ENCODE results near the gene VSX2. TPM values are rescaled to one million over a fixed set of nuclear protein-coding genes. Genes with fewer than 3 reads are reported as not detected.

Gene VSX2
- total RNA-seq, 1 donor, result not detected

- DNase-seq (ENCODE audit: low read depth), result no peak
- TF ChIP-seq, protein P1, sequence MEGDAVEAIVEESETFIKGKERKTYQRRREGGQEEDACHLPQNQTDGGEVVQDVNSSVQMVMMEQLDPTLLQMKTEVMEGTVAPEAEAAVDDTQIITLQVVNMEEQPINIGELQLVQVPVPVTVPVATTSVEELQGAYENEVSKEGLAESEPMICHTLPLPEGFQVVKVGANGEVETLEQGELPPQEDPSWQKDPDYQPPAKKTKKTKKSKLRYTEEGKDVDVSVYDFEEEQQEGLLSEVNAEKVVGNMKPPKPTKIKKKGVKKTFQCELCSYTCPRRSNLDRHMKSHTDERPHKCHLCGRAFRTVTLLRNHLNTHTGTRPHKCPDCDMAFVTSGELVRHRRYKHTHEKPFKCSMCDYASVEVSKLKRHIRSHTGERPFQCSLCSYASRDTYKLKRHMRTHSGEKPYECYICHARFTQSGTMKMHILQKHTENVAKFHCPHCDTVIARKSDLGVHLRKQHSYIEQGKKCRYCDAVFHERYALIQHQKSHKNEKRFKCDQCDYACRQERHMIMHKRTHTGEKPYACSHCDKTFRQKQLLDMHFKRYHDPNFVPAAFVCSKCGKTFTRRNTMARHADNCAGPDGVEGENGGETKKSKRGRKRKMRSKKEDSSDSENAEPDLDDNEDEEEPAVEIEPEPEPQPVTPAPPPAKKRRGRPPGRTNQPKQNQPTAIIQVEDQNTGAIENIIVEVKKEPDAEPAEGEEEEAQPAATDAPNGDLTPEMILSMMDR (IDR thresholded peaks at IDR 0.05; ENCODE audit: insufficient read depth, low read length), result no peak
- H3K4me3 ChIP-seq (ENCODE audit: low read depth, low read length), result no peak overlapping the region
Measured at GRCh38 chr14:74203639-74204038, 35.6 kb upstream of the VSX2 start.

DNA sequence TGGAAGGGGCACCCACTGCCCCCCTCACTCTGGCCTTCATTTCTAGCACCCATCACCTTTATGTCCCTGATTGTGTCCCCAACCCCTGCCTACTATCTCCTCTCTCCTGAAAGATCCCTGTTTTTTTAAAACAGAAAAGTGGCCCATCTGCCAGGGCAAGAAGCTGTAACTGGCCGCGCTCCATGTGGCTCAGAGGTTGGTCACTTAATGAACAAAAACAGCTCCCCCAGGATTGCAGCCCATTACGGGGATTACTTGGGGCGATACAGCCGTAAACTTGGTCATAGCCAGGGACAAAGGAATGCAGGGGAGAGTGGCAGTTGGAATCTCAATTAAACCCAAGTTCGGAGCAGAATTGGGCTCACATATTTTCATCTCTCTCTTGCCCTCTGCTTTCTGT lies 34.8 kb upstream of the VSX2 start:
- TF ChIP-seq, protein P1 (IDR thresholded peaks at IDR 0.05; ENCODE audit: insufficient read depth, low read length), result no peak
- H3K4me3 ChIP-seq (ENCODE audit: low read depth, low read length), result no peak overlapping the region
- DNase-seq (ENCODE audit: low read depth), result no peak

GRCh38 chr14:74205882-74206281 lies 33.4 kb upstream of the VSX2 start:
- no peak overlapping the region for H3K4me3 ChIP-seq (ENCODE audit: low read depth, low read length)
- TF ChIP-seq, protein P1 (IDR thresholded peaks at IDR 0.05; ENCODE audit: insufficient read depth, low read length), result no peak
- no peak for DNase-seq (ENCODE audit: low read depth)

DNA sequence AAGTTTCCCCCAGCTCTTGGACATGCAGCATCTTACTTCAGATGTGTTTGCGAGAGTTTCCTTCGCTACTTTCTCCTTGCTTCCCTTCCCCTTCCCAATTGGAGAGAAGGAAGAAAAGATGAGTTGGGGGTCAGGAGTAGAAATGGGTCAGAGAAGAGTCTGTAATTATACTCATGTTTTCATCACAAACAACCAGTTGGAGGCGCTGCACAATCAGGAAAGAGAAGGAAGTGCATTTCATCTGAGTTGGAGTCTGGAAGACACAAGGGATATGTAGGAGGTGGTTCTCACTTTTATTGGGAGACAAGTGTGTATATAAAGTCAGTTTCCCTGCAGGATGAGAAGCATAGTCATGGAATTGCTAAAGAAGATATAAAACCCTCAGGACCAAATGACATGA lies 31.3 kb upstream of the VSX2 start:
- TF ChIP-seq, protein P1 (IDR thresholded peaks at IDR 0.05; ENCODE audit: insufficient read depth, low read length), result no peak
- H3K4me3 ChIP-seq (ENCODE audit: low read depth, low read length), result no peak overlapping the region
- DNase-seq (ENCODE audit: low read depth), result no peak

DNA sequence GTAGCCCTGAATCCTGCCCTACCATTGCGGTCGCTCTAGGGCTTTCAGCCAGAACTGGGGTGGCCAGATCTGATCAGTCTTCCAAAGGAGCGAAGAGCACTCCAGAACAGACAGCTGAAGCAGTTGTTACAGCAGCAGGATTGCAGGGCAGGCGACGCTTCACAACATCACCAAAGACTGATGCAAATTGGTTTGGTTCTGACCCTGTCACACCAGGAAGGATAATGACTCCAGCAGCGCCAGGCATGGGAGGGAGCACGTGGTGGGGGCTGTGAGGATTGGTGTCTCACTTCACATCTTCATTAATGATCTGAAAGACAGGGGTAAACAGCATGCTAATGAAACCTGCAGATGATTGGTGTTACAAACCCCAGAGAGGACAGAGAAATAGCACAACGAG lies 30.6 kb upstream of the VSX2 start:
- no peak for DNase-seq (ENCODE audit: low read depth)
- no peak overlapping the region for H3K4me3 ChIP-seq (ENCODE audit: low read depth, low read length)

DNA sequence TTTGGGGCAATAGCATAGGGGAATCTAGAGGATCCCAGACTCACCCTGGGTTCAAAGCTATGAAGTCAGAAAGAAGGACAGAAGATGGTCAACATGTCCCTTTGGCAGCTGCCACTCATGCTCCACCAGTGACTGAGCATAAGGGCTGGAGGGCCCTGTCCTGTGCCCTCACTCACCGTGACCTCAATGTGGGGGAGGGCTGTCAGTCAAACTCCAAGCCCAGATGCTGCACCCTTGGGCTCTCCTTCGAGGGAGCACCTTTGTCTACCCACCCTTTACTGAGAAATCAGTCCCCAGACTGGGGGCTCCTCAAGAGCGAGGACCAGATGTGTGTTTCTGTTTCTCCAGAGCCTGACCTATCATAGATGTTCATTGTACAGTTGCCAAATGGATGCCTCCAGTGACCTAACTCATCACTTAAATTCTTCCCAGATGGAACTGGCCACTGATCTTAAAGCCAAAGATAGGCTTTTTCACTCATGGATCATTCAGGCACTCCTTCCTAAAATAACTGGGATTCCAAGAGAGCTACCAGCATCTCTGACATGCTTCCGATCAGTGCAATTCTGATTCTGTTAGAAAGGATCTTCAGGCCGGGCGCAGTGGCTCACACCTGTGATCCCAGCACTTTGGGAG lies 27.2 kb upstream of the VSX2 start:
- H3K4me3 ChIP-seq (ENCODE audit: low read depth, low read length), result no peak overlapping the region
- TF ChIP-seq, protein P1 (IDR thresholded peaks at IDR 0.05; ENCODE audit: insufficient read depth, low read length), result no peak
- no peak for DNase-seq (ENCODE audit: low read depth)

More for the DNA sequence above, 30.6 kb upstream of the VSX2 start:
- TF ChIP-seq, protein P1 (IDR thresholded peaks at IDR 0.05; ENCODE audit: insufficient read depth, low read length), result no peak
